GM19023 (cell line): Measurements from ENCODE around the gene NT5C.
"Not testable (repeated sequence)": the region's sequence is repeated elsewhere in the genome, so short reads cannot be mapped to it uniquely, and the experiment has no call there.

Source experiments
- ATAC-seq: cut with Tn5 transposase; IDR thresholded peaks from one replicate; pipeline ENCODE4 v1.9.1; 2021; ENCODE audit warnings: mild to moderate bottlenecking, moderate library complexity; ENCODE audit not compliant: unreplicated experiment

Gene NT5C

DNA sequence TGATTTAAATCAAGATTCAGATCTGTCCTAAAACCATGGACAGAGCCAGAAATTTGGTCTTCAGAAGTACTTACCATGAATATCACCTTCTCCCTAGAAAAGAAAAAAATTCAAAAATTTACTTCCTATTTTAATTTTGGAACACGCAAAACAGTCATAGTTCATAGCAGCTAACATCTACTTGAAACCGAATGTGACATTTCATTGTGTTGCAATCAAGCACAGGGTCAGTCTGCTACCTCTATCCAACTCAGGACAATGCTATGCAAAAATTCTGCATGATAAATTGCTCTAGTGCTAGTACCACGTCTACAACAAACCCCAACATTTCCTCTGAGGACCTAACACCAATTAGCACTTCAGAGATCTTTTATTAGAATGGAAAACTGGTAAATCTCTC, 15.1 kb upstream of the NT5C start:
- no peak for ATAC-seq

DNA sequence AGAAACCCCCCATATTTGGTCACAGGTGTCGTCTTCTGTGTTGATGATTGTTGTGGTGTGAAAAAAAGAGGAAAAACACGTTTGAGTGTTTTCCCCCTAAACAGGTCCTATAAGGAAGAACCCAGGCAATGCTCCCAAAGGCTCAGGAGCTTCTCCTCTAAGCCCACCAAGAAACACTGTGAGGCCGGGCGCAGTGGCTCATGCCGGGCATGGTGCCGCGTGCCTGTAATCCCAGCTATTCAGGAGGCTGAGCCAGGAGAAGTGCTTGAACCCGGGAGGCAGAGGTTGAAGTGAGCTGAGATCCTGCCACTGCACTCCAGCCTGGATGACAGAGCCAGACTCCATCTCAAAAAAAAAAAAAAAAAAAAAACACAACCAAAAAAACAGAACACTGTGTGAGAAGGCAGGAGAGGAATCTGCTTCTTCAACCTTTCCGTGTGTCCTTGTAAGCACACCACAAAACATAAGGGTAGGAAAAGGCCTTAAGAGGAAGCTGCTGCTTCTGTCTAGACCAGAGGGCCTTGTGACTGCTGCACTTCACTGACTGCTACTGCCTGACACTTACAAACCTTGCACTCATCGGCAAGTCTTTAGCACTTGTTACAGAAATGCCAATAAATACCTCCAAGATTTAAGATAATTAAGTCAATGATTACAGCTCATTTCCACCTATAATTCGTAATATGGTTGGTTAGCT, 13.4 kb upstream of the NT5C start:
- no peak for ATAC-seq

DNA sequence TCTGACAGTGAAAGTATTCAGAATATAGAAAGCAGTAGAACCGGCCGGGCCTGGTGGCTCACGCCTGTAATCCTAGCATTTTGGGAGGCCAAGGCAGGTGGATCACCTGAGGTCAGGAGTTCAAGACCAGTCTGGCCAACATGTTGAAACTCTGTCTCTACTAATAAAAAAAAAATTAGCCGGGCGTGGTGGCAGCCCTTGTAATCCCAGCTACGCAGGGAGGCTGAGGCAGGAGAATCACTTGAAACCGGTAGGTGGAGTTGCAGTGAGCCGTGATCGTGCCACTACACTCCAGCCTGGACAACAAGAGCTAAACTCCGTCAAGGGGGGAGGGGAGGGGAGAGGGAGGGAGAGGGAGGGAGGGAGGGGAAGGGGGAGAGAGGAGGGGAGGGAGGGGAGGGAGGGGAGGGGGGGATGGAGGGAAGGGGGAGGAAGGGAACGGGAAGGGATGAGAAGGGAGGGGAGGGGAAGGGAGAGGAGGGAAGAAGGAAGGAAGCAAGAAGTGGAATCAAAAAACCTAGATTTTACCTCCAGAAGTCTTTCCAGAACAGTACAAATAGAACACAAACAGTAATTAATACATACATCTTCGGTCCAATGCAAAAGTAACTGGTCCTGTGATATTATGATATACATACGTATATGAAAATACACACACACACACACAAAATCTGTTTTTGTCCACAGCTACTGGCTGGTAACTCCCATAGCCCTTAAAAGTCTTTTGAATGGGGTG, 10.9 kb upstream of the NT5C start:
- ATAC-seq = no peak

DNA sequence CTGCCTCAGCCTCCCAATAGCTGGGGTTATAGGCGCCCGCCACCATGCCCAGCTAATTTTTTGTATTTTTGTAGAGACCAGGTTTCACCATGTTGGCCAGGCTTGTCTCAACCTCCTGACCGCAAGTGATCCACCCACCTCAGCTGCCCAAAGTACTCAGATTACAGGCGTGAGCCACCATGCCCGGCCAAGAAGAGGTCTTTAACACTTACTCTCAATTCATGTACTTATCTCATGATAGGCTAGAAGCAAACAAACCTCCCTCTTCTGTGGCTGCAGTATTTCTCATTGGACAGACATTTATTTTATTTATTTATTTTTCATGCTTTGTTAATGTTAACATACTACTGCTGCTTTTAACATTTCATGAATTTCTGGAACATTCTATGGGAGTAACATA, 7.0 kb upstream of the NT5C start:
- ATAC-seq = no peak

DNA sequence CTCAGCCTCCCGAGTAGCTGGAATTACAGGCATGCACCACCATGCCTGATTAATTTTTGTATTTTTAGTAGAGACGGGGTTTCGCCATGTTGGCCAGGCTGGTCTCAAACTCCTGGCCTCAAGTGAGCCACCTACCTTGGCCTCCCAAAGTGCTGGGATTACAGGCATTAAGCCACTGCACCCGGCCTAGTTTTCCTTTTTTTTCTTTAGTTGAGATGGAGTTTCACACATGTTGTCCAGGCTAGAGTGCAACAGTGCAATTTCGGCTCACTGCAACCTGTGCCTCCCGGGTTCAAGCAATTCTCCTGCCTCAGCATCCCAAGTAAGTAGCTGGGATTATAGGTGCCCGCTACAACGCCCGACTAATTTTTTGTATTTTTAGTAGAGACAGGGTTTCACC, 6.2 kb upstream of the NT5C start:
- not testable (repeated sequence) for ATAC-seq

DNA sequence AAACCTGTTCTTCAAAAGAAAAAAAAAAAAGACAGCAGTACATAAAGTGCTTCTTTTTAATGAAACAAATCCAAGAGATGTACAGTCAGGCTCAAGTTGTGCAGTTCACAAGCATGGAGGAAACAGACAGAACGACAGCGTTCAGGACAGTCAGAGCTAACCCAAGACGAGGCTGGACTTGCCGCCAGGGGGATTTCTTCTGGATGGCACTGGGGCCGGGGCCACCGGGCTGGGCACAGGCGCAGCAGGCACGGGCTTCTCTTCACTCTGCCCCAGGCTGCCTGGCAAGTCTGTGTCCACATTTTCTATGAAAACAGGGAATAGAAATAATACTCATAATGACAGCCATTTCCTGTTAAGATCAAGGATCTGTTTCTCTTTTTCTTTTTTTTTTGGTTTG, 4.4 kb upstream of the NT5C start:
- ATAC-seq = no peak

DNA sequence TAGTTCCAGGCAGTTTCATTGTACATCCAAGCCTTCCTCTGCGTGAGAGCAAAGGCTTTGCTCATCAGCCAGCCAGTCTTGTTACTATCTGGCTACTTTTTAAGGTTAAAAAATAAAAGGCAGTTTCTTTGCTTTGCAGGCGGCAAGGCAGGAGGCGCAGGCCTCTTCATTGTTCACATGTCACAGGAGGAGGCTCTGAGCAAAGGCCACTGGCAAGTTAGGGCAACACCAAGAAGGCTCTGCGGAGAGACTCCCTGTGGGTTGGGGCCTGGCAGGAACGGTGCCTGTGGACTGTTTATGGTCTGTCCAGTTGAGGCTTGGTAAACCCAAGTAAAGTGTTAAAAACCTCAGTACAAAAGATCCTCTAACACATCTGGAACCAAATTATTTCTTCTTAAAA, 3.9 kb upstream of the NT5C start:
- no peak for ATAC-seq

DNA sequence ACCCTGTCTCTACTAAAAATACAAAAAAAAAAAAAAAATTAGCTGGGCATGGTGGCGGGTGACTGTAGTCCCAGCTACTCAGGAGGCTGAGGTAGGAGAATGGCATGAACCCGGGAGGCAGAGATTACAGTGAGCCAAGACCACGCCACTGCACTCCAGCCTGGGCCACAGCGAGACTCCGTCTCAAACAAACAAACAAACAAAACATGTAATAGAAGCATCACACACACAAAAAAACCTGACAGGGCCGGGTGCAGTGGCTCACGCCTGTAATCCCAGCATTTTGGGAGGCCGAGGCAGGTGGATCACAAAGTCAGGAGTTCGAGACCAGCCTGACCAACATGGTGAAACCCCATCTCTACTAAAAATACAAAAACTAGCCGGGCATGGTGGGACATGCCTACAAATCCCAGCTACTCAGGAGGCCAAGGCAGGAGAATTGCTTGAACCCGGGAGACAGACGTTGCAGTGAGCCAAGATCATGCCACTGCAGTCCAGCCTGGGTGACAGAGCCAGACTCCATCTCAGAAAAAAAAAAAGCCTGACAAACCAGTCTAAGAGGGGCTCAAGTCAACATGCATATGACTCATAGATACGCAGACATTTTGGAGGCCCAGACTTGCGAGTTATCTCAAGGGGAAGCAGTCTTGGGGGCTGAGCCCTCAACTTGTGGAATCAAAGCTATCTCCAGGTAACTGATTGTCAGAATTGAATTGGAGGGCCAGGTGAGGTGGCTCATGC, 2.2 kb upstream of the NT5C start:
- not testable (repeated sequence) for ATAC-seq

DNA sequence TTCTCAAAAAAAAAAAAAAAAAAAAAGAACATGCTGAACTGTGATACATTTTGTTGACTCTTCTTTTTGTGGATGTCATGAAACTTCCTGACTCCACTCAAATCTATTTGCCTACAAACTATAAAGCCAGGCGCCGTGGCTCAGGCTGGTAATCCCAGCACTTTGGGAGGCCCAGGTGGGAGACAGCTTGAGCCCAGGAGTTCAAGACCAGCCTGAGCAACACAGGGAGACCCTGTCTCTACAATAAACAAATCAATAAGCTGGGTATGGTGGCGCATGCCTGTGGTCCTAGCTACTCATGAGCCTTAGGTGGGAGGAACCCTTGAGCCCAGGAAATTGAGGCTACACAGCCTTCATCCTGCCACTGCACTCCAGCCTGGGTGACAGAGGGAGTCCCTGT, 1.5 kb upstream of the NT5C start:
- no peak for ATAC-seq

DNA sequence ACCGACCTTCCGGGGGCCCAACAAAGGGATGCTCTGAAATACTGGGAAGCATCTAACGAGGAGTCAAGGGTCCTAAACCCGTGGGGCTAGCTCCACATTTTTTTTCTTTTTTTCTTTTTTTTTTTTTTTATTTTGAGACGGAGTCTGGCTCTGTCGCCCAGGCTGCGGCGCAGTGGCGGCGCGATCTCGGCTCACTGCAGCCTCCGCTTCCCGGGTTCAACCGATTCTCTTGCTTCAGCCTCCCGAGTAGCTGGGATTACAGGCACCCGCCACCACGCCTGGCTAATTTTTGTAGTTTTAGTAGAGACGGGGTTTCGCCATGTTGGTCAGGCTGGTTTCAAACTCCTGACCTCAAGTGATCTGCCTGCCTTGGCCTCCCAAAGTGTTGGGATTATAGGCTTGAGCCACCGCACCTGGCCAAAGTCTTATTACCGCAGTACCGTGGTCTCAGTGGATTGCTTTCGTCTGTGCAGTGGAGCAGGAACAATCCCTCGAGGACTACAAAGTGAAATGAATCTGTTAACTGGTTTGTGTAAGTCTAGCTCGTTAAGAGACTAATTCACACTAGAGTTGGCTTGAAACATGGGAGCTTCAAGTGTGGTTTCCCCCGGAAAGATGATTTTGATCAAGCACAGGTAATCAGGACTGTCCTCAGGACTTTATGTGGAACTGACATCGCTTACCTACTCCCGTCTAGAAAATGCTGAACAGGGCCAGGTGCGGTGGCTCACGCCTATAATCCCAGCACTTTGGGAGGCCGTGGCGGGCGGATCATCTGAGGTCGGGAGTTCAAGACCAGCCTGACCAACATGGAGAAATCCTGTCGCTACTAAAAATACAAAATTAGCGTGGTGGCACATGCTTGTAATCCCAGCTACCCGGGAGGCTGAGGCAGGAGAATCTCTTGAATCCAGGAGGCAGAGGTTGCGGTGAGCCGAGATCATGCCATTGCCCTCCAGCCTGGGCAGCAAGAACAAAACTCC, 767 bp upstream of the NT5C start:
- not testable (repeated sequence) for ATAC-seq

DNA sequence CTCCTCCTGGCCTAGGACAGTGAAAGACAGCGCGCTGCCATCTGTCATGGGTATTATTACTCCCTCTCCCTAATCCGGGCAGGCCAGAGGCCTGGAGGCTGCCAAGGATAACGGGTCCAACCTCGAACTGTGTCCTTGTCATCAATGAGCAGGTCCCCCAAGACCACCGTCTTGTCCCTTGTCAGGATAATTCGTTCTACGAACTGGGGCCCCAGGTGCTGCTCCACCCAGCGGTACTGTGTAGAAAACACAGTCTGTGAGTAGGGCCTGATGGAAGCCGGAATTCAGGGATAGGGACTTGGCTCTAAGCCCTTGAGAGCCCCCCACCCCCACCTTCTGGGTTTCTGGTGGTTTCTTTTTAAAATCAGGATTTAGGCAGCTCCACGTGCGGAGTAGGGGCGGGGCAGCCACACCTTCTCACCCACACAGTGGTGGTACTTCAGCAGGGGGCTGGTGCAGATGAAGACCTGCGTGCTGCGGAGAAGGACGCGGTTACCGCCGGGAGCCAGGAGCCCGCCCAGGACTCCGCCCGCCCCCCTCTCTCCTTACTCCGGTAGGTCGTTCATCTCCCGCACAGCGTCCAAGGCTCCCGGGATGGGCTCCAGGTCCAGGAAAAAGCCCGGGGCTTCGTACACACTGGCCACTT, 787 bp downstream of the NT5C start:
- peak; percentile 23 for ATAC-seq

DNA sequence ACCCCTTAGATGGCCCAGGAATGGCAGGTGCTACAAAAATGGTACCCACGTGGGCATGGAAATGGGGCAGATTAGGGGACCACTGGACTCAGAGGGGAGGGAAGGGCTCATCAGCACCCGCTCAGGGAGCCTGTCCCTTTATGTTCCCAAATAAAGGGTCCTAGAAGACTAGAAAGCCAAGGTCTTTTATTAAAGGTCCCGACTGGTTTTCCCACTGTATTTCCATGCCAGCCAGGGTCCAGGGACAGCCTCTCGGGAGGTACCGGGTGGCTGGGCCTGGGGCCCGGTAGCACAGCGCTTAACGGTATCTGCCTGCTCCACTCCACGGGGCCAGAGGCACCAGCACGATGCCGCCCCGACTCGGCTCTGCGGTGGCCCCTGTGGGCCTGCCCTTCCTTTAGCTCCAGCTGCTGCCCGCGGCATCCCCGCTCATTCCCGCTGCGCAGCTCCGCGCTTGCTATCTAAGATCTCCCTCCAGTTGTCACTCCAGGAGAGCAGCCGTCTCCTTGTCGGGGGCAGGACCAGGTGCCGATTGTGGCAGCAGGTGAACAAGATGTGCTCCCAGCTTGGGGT, 1.4 kb downstream of the NT5C start:
- ATAC-seq = no peak

DNA sequence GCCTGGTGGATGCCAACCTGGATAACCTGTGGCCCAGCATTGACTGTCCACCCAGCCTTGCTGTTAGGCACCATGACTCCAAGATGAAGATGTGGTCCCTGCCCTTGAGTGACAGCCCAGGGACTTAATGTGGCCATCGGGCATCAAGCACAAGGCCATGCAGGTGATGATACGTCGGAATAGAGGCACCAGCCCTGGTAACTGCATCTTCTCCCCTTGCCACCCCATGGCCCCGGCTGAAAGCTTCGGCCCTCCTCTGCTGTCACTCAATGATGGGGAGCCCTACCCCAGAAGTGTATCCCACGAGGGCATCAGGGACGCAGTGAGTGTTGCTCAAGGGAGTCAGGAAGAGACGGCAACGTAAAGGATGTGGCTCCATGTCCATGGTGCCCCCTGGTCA, 2.0 kb downstream of the NT5C start:
- ATAC-seq = no peak

DNA sequence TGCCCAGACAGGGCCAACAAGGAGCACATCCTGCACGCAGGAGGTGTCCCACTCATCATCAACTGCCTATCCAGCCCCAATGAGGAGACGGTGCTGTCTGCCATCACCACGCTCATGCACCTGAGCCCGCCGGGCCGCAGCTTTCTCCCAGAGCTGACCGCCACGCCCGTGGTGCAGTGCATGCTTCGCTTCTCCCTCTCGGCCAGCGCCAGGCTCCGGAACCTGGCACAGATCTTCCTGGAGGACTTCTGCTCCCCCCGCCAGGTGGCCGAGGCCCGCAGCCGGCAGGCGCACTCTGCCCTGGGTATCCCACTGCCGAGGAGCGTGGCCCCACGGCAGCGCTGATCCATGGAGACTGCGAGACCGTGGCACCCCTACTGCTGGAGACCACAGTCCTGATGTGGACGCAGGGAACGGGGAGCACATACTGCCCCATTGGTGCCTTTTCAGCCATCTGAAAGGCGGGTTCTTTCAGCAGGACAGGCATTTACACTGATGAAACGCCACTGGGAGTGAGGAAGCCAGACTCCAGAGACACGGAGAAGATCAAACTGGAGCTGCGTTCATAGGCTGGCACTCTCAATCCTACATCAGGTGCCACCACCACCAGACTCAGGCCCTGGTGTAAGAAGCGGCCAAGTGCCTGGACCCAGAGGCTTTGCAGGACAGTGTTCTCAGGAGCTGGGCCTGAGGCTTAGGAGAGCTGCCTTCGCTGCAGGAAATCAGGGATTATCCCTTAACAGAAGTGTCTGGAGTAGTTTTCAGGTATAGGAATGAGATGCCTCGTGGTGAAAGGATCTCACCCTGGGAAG, 2.6 kb downstream of the NT5C start:
- ATAC-seq = no peak

DNA sequence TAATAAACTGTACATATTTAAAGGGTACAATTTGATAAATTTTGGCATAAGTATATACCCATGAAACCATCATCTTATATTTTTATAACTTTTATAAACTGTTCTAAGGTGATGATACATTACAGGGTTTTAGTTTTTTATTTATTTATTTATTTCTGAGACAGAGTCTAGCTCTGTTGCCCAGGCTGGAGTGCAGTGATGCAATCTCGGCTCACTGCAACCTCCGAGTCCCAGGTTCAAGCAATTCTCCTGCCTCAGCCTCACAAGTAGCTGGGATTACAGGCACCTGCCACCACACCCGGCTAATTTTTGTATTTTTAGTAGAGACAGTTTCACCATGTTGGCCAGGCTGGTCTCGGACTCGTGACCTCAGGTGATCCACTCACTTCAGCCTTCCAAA, 3.6 kb downstream of the NT5C start:
- not testable (repeated sequence) for ATAC-seq

DNA sequence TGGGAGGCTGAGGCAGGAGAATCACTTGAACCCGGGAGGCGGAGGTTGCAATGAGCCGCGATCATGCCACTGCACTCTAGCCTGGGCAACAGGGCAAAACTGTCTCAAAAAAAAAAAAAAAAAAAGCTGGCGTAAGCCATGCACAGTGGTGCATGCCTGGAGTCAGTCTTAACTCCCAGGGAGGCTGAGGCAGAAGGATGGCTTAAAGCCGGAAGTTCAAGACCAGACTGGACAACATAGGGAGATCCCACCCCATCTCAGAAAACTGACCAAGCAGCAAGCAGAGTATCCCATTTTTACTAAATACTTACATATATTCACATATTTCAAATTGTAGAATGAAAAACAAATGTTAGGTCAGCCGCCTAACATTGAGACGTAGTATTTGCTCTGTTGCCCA, 4.6 kb downstream of the NT5C start:
- ATAC-seq = no peak

DNA sequence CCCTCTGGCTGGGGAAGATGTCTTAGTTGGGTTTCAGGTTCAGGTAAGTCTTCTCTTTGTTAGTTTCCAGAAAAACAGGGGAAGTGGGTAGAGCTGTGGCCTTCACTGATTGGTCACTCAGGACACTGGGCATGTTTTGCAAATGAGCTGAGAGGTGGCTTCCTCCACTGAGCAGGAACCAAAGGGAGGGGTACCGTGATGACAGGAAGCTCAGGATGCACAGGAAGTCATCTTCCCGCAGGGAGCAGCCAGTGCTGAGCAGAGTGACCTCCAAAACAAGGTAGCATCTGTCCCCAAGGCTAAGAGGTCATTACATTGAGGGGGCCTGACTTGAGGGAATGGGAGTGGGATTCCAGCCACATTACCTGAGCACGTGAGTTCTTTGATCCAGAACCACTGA, 5.6 kb downstream of the NT5C start:
- ATAC-seq = no peak

DNA sequence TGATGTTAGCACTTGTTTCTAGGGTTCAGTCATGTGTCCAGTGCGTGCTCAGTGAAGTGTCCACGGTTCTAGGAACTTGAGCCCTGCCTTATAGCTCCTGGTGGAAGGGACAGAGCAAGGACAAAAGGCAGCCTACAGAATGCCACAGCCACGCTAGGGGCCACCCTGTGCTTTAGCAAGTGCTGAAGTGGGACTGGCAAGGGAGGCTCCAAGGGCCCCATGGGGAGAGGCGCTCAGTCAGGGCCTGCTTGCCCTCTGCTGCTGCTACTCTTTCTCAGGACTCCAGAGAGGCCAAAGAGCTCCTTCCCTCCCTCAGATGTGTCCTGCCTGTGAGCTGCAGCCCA, 6.8 kb downstream of the NT5C start:
- no peak for ATAC-seq
